Measurements from ENCODE around the gene HSH2D.
"Not testable (repeated sequence)": the region's sequence is repeated elsewhere in the genome, so short reads cannot be mapped to it uniquely, and the experiment has no call there.

The HSH2D gene

GRCh38 chr19:16143399-16144215 lies at the start of gene HSH2D:
Gene HSH2D, plus strand, starts transcription at chr19:16143685. Its CDS starts 5,066 bp downstream, at chr19:16148751.
- H3K27me3 ChIP-seq (ENCODE audit: control insufficient read depth, insufficient read depth, low read length) = no peaks in the 10 kb centered on the region
- H3K9me3 ChIP-seq (ENCODE audit: control insufficient read depth, insufficient read depth, low read length) = no peaks in the 10 kb centered on the region
- H3K36me3 ChIP-seq (ENCODE audit: control insufficient read depth, insufficient read depth, low read length) = no peaks in the 10 kb centered on the region
- peaks cover 2% of the 10 kb centered on the region for H3K4me1 ChIP-seq (ENCODE audit: control insufficient read depth, insufficient read depth, low read length)
- peak within 1 kb of the TSS; percentile 17 for H3K9ac ChIP-seq (ENCODE audit: low read depth, low read length)
- no peak within 1 kb of the TSS for H3K4me3 ChIP-seq (ENCODE audit: low read depth, low read length)

GRCh38 chr19:16094360-16095070 lies 49.0 kb upstream of the HSH2D start:
- Histone ChIP-seq H3K4me3 (ENCODE audit: low read depth, low read length) (no peak overlapping the region), H3K27me3 (ENCODE audit: control insufficient read depth, insufficient read depth, low read length) (no peaks in the 10 kb centered on the region), H3K9ac (ENCODE audit: low read depth, low read length) (no peak overlapping the region), H3K36me3 (ENCODE audit: control insufficient read depth, insufficient read depth, low read length) (peaks cover 60% of the 10 kb centered on the region), H3K4me1 (ENCODE audit: control insufficient read depth, insufficient read depth, low read length) (no peaks in the 10 kb centered on the region), H3K9me3 (ENCODE audit: control insufficient read depth, insufficient read depth, low read length) (no peaks in the 10 kb centered on the region)

- peaks cover 62% of the 10 kb centered on the region for H3K36me3 ChIP-seq (ENCODE audit: control insufficient read depth, insufficient read depth, low read length)
- H3K9ac ChIP-seq (ENCODE audit: low read depth, low read length) = no peak overlapping the region
- H3K4me1 ChIP-seq (ENCODE audit: control insufficient read depth, insufficient read depth, low read length) = no peaks in the 10 kb centered on the region
Observed at GRCh38 chr19:16095071-16095571, 48.4 kb upstream of the HSH2D start.

GRCh38 chr19:16096280-16096855 lies 47.1 kb upstream of the HSH2D start:
- Histone ChIP-seq H3K9me3 (ENCODE audit: control insufficient read depth, insufficient read depth, low read length) (no peaks in the 10 kb centered on the region), H3K36me3 (ENCODE audit: control insufficient read depth, insufficient read depth, low read length) (peaks cover 55% of the 10 kb centered on the region), H3K4me1 (ENCODE audit: control insufficient read depth, insufficient read depth, low read length) (no peaks in the 10 kb centered on the region), H3K4me3 (ENCODE audit: low read depth, low read length) (no peak overlapping the region), H3K27me3 (ENCODE audit: control insufficient read depth, insufficient read depth, low read length) (no peaks in the 10 kb centered on the region), H3K9ac (ENCODE audit: low read depth, low read length) (no peak overlapping the region)

More at GRCh38 chr19:16095071-16095571, 48.4 kb upstream of the HSH2D start:
- no peak overlapping the region for H3K4me3 ChIP-seq (ENCODE audit: low read depth, low read length)
- H3K27me3 ChIP-seq (ENCODE audit: control insufficient read depth, insufficient read depth, low read length) = no peaks in the 10 kb centered on the region
- H3K9me3 ChIP-seq (ENCODE audit: control insufficient read depth, insufficient read depth, low read length) = no peaks in the 10 kb centered on the region

- H3K27me3 ChIP-seq (ENCODE audit: control insufficient read depth, insufficient read depth, low read length) = no peaks in the 10 kb centered on the region
- no peaks in the 10 kb centered on the region for H3K4me1 ChIP-seq (ENCODE audit: control insufficient read depth, insufficient read depth, low read length)
- no peak overlapping the region for H3K4me3 ChIP-seq (ENCODE audit: low read depth, low read length)
- no peak overlapping the region for H3K9ac ChIP-seq (ENCODE audit: low read depth, low read length)
- no peaks in the 10 kb centered on the region for H3K9me3 ChIP-seq (ENCODE audit: control insufficient read depth, insufficient read depth, low read length)
- H3K36me3 ChIP-seq (ENCODE audit: control insufficient read depth, insufficient read depth, low read length) = peaks cover 41% of the 10 kb centered on the region
Observed at GRCh38 chr19:16098416-16098768, 45.1 kb upstream of the HSH2D start.

GRCh38 chr19:16098821-16099220 lies 44.7 kb upstream of the HSH2D start:
- Histone ChIP-seq H3K36me3 (ENCODE audit: control insufficient read depth, insufficient read depth, low read length) (peaks cover 37% of the 10 kb centered on the region), H3K9ac (ENCODE audit: low read depth, low read length) (no peak overlapping the region), H3K9me3 (ENCODE audit: control insufficient read depth, insufficient read depth, low read length) (no peaks in the 10 kb centered on the region), H3K4me1 (ENCODE audit: control insufficient read depth, insufficient read depth, low read length) (no peaks in the 10 kb centered on the region), H3K4me3 (ENCODE audit: low read depth, low read length) (no peak overlapping the region), H3K27me3 (ENCODE audit: control insufficient read depth, insufficient read depth, low read length) (no peaks in the 10 kb centered on the region)

- not testable (repeated sequence) for H3K4me3 ChIP-seq (ENCODE audit: low read depth, low read length); H3K4me1 ChIP-seq (ENCODE audit: control insufficient read depth, insufficient read depth, low read length); H3K9me3 ChIP-seq (ENCODE audit: control insufficient read depth, insufficient read depth, low read length); H3K9ac ChIP-seq (ENCODE audit: low read depth, low read length); H3K27me3 ChIP-seq (ENCODE audit: control insufficient read depth, insufficient read depth, low read length)
- H3K36me3 ChIP-seq (ENCODE audit: control insufficient read depth, insufficient read depth, low read length) = peaks cover 35% of the 10 kb centered on the region
Observed at GRCh38 chr19:16099314-16099965, 44.0 kb upstream of the HSH2D start.

- Histone ChIP-seq H3K4me3 (ENCODE audit: low read depth, low read length) (no peak overlapping the region), H3K9ac (ENCODE audit: low read depth, low read length) (no peak overlapping the region), H3K4me1 (ENCODE audit: control insufficient read depth, insufficient read depth, low read length) (no peaks in the 10 kb centered on the region), H3K27me3 (ENCODE audit: control insufficient read depth, insufficient read depth, low read length) (no peaks in the 10 kb centered on the region), H3K9me3 (ENCODE audit: control insufficient read depth, insufficient read depth, low read length) (no peaks in the 10 kb centered on the region), H3K36me3 (ENCODE audit: control insufficient read depth, insufficient read depth, low read length) (peaks cover 25% of the 10 kb centered on the region)
Observed at GRCh38 chr19:16100524-16100923, 43.0 kb upstream of the HSH2D start.

GRCh38 chr19:16104722-16105121 lies 38.8 kb upstream of the HSH2D start:
- Histone ChIP-seq H3K9me3 (ENCODE audit: control insufficient read depth, insufficient read depth, low read length) (no peaks in the 10 kb centered on the region), H3K27me3 (ENCODE audit: control insufficient read depth, insufficient read depth, low read length) (no peaks in the 10 kb centered on the region), H3K4me1 (ENCODE audit: control insufficient read depth, insufficient read depth, low read length) (peaks cover 9% of the 10 kb centered on the region), H3K4me3 (ENCODE audit: low read depth, low read length) (no peak overlapping the region), H3K36me3 (ENCODE audit: control insufficient read depth, insufficient read depth, low read length) (peaks cover 8% of the 10 kb centered on the region), H3K9ac (ENCODE audit: low read depth, low read length) (no peak overlapping the region)

GRCh38 chr19:16106121-16106520 lies 37.4 kb upstream of the HSH2D start:
- Histone ChIP-seq H3K27me3 (ENCODE audit: control insufficient read depth, insufficient read depth, low read length) (no peaks in the 10 kb centered on the region), H3K36me3 (ENCODE audit: control insufficient read depth, insufficient read depth, low read length) (peaks cover 4% of the 10 kb centered on the region), H3K4me3 (ENCODE audit: low read depth, low read length) (no peak overlapping the region), H3K9me3 (ENCODE audit: control insufficient read depth, insufficient read depth, low read length) (no peaks in the 10 kb centered on the region), H3K4me1 (ENCODE audit: control insufficient read depth, insufficient read depth, low read length) (peaks cover 9% of the 10 kb centered on the region), H3K9ac (ENCODE audit: low read depth, low read length) (no peak overlapping the region)

GRCh38 chr19:16111160-16111908 lies 32.2 kb upstream of the HSH2D start, which contains the start of gene RAB8A:
Gene RAB8A, plus strand, starts transcription at chr19:16111889. Its CDS starts 13 bp downstream, at chr19:16111902.
- Histone ChIP-seq H3K36me3 (ENCODE audit: control insufficient read depth, insufficient read depth, low read length) (peaks cover 2% of the 10 kb centered on the region), H3K9me3 (ENCODE audit: control insufficient read depth, insufficient read depth, low read length) (no peaks in the 10 kb centered on the region), H3K4me1 (ENCODE audit: control insufficient read depth, insufficient read depth, low read length) (peaks cover 11% of the 10 kb centered on the region), H3K27me3 (ENCODE audit: control insufficient read depth, insufficient read depth, low read length) (no peaks in the 10 kb centered on the region), H3K4me3 (ENCODE audit: low read depth, low read length) (peak within 1 kb of the TSS; percentile 95), H3K9ac (ENCODE audit: low read depth, low read length) (peak within 1 kb of the TSS; percentile 97)

All from iPS-15b (cell line).